Muscle of back (tissue), 11 donors: ENCODE results near the gene CERS3. TPM values are rescaled to one million over a fixed set of nuclear protein-coding genes. Genes with fewer than 3 reads are reported as not detected.
"Not testable (repeated sequence)": the region's sequence is repeated elsewhere in the genome, so short reads cannot be mapped to it uniquely, and the experiment has no call there.

Source experiments
- DNase-seq, 3 donors: peaks; one replicate each; pipeline versions ENCODE4 v3.0.0 to v3.0.0-alpha.2; 2013
- polyA plus RNA-seq, 10 donors: library from polyadenylated mRNA; unstranded; fragments of 120-200 nt; gene quantifications; one replicate each; pipeline ENCODE4 v1.2.1, GENCODE V29; 2013; ENCODE audit not compliant: insufficient read length in 10 of 10

The CERS3 gene
- polyA plus RNA-seq, 10 donors = 0.50 to 5.6 (median 1.6) TPM

DNA sequence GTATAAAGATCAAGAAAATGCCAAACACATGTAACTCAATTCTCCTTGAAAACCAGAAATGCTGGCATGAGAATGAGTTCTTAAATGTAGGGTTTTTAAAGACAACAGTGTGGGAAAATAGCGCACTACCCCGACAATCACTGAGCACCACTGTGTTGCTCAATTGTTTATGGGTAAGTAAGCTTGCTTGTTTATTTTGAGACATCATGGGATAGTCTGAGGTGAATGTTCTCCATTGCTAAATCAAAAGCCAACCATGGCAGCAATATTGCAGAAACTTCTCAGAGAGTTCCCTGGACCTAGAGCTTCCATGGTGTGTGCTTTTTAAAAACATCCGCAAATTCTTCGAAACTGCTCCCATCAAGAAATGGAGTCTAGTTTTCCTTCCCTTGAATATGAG, 62.7 kb downstream of the CERS3 start:
- no peak for DNase-seq

GRCh38 chr15:100464888-100465287, 63.9 kb downstream of the CERS3 start:
- no peak for DNase-seq

GRCh38 chr15:100464256-100464655, 64.5 kb downstream of the CERS3 start:
- DNase-seq = no peak

DNA sequence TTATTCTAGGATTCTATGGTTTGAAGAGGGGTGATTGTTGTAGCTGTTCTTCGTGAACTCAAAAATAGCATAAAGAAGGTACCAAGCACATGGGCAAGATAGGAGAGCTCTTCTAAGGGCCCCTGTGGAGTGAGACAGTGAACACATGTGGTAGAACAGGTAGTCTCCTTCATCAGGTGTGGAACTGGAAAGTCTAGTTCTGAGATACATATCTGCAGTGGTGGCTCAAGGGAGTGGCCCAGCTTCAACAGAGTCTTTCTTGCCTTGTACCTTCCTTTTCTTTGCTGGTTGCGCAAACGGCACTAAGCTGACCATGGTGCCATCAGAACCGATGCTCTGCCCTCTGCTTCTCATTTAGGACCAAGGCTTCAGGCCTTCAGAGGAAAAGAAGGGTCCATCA, 65.2 kb downstream of the CERS3 start:
- no peak for DNase-seq

DNA sequence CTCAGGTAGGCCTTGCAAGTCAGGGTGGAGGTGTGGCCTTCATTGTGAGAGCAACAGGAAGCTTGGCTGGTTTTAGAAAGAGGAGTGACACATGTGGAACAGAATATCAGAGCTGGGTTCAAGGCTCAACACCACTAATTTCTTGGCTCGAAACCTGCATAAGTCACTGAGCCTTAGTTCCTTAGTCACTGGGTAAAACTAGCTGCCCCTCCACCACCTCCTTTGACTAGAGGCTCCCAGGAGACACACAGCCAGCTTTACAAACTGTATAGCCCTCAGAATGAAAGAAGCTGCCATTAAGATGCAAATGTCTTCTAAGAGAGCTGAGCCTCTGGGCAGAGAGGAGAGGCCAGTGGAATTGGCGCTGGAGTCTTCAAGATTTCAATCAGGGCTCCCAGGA, 67.7 kb downstream of the CERS3 start:
- no peak for DNase-seq

DNA sequence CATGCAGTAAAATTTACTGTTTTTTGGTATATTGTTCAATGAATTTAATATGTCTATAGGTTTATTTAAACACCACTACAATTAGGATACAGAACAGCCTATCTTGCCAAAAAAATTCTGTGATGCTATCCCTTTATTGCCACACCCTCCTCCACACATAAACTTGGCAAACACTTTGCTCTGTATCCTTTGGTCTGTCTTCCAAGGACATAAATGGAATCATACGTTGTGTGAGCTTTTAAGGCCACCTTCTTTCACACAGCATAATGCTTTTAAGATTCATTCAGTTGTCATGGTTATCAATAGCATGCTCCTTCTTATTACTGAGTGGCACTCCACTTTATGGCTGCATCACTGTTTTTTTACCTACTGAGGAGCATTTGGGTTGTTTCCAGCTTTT, 71.5 kb downstream of the CERS3 start:
- peak in 1 of 3 donors; percentile 44 for DNase-seq

- DNase-seq = no peak
Observed at GRCh38 chr15:100454148-100454547, 74.6 kb downstream of the CERS3 start.

GRCh38 chr15:100448481-100448880, 80.3 kb downstream of the CERS3 start:
- no peak for DNase-seq

GRCh38 chr15:100441063-100441462, 87.7 kb downstream of the CERS3 start:
- not testable (repeated sequence) for DNase-seq

GRCh38 chr15:100439514-100439913, 89.2 kb downstream of the CERS3 start:
- peak; percentile 15 to 65 (median 22) for DNase-seq

- peak; percentile 82 to 94 (median 89) for DNase-seq
Observed at GRCh38 chr15:100438570-100438969, 90.2 kb downstream of the CERS3 start.

GRCh38 chr15:100437261-100437660, 91.5 kb downstream of the CERS3 start:
- no peak for DNase-seq

DNA sequence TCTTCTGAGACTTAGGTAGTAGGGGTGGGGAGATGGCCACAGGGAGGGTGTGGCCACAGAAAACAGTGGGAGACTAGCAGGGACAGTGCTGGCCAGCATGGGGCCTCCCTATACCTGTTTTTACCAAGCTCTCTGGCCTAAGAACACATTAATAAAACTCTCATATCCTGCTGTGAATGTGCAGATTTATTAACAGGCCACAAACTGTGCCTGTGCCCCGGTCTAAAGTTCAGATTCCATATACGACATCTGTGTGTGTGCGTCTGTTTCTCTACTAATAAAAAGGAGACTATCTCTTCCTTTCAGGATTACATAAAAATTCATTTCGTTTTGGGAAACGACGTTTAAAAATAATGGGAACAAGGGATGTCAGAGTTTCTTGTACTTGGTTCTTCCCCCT, 94.2 kb downstream of the CERS3 start:
- no peak for DNase-seq

- DNase-seq = no peak
Observed at GRCh38 chr15:100434038-100434437, 94.7 kb downstream of the CERS3 start.

DNA sequence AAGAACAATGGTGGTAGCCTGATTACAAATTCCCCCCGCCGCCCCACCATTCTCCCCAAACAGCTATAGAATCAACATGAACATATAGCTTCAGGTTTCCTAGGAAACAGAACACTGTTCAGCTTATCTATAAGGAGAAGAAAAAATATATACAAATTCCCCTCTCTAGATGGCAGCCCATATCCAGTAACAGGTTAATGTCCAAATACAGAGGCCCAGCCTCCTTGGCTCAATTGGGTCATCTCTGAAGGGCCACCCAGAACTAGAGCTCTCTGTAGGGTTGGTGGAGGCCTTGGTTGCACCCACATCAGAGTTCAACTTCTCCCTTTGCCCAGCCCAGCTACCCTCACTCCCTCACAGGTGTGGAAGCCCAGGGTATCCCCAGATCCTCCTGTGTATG, 95.4 kb downstream of the CERS3 start:
- no peak for DNase-seq

- DNase-seq = peak in 2 of 3 donors; percentile 23 to 58
Observed at GRCh38 chr15:100430411-100430810, 98.3 kb downstream of the CERS3 start.

- no peak for DNase-seq
Observed at GRCh38 chr15:100429116-100429728, 99.5 kb downstream of the CERS3 start.

GRCh38 chr15:100426937-100427336, 101.8 kb downstream of the CERS3 start:
- peak in 2 of 3 donors; percentile 10 to 65 for DNase-seq

- DNase-seq = no peak
Observed at GRCh38 chr15:100405179-100405578, 123.6 kb downstream of the CERS3 start.

- no peak for DNase-seq
Observed at GRCh38 chr15:100400996-100401395, 127.8 kb downstream of the CERS3 start.

DNA sequence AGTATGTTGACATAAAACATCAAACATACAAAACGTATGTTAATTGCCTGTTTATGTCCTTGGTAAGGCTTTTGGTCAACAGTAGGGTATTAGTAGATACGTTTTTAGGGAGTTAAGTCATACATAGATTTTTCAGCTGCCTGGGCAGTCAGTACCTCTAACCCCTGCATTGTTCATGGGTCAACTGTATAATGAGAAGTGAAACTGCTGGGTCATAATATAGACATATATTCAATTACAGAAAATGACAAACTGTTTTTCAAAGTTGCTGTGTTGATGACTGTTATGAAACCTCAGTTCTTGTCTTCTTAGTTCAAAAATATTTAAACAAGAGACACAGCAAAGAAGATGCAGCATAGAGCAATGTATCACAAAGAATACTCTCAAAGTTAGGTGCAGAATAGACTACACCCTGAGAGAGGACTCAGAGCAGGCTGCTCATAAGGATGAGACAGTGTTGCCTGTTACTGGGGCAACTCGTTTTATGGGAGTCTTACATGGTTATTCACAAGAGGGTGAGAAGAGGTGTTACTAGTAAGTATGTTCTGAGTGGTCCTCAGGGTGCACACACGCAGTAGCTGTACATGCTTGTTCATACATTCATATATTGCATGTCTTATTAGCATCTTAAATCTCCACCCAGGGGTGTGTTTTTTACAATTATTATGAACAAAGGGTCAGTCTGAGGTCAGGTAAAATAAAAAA, 133.9 kb downstream of the CERS3 start:
- no peak for DNase-seq

- no peak for DNase-seq
Observed at GRCh38 chr15:100393008-100393407, 135.7 kb downstream of the CERS3 start.

- DNase-seq = no peak
Observed at GRCh38 chr15:100385300-100386050, 143.3 kb downstream of the CERS3 start.
